Measurements from ENCODE around the gene TP53BP2.
A peak's percentile ranks its signal among the peaks of the same experiment; 100 is the strongest.
"Not testable (repeated sequence)": the region's sequence is repeated elsewhere in the genome, so short reads cannot be mapped to it uniquely, and the experiment has no call there.

The TP53BP2 gene

GRCh38 chr1:223828162-223828848 is 17.4 kb downstream of the TP53BP2 start:
- no peak for DNase-seq

- DNase-seq, result no peak
Measured at GRCh38 chr1:223827193-223827663, 18.5 kb downstream of the TP53BP2 start.

GRCh38 chr1:223825767-223826748 is 19.7 kb downstream of the TP53BP2 start:
- DNase-seq, result no peak

- no peak for DNase-seq
Measured at GRCh38 chr1:223824712-223825111, 21.0 kb downstream of the TP53BP2 start.

DNA sequence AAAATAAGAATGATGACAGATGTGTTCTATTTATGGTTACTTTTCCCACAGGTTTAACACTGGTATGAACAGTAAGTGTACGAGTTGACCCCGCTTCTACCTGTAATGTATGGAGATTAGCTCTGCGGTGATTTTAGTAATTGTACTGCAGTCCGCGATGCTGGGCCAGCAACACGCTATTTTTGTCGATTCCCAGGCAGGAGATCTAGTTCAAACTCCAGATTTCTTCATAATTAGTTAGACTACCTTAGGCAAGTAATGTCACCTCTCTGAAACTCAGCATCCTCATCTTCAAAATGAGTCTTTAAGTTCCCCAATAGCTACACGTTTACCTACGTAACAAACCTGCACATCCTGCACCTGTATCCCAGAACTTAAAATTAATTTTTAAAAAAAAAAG is 21.5 kb downstream of the TP53BP2 start:
- no peak for DNase-seq

DNA sequence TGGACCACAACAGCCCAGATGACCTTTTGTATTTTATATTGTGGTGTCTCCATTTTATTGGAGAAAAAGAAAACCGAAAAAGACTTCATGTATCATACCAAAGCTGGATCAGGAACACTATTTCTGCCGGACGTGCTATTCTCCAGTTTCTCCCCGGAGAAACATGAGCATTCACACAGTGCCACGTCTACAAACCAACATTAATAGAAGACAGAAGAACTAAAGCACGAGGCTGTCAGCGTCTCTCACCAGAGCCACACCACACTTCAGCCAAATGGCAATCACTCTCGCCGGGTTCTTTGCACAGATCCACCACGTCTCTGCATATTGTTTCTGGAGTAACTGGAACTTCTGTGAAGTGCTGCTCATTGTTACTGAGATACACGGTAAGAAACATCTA is 24.8 kb downstream of the TP53BP2 start:
- no peak for DNase-seq

DNA sequence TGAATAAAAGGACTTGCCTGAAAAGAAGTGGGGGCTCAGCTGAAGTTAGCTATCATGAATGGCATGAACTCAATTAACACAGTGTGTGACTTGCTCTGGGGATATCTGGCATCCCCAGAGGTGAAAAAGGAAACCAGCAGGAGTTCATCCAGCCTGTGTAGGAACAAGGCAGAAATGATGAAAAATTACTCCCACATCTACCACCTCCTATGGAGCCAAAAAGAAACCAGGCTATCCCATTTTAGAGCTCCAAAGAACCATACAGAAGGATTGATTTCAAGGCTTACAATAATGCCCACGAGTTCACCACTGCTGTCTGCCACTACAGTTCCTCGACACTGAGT is 25.3 kb downstream of the TP53BP2 start:
- DNase-seq, result no peak

DNA sequence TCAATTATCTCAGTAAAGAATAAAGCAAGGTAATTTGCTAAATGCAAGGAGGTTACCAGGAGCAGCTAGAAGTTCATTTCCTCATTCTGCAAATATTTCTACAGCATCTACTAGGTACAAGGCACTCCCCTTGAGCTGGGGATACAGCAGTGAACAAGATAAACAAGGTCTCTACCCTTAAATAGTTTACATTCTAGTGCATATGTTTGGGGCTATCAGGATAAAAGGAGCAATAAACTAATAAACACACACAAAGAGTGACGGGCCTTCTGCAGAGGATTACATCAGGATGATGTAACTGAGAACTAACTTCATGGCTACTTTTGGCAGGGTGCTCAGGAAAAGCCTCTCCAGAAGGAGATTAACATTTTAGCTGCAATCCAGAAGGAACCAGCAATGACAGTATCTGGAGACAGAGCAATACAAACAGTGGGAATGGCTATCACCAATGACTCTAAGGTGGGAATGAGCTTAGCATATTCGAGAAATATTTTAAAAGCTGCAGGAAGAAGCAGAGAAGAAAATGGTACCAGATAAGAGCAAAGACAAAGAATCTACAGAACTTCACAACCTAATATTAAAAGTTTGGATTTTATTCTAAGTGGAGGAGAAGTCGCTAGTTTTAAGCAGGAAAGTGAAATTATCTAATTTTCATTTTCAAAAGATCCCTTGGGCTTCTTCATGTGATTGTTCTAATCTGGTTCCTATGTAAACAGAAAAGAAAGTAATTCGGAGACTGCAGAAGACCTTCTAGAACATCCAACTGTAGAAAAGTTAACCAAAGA is 25.8 kb downstream of the TP53BP2 start:
- no peak for DNase-seq

DNA sequence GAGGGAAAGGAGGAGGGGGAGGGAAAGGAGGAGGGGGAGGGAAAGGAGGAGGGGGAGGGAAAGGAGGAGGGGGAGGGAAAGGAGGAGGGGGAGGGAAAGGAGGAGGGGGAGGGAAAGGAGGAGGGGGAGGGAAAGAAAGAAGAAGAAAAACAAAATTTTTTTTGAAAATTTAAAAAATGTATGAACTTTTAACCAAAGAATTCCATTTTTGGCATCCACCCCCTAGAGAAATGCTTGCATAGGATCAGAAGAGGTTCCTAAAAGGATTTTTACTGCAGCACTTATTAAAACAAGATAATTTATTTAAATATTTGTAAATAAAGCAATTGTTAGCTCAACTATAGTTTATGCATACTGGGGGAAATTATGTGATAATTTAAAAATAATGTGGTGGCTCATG is 28.5 kb downstream of the TP53BP2 start:
- DNase-seq, result not testable (repeated sequence)

DNA sequence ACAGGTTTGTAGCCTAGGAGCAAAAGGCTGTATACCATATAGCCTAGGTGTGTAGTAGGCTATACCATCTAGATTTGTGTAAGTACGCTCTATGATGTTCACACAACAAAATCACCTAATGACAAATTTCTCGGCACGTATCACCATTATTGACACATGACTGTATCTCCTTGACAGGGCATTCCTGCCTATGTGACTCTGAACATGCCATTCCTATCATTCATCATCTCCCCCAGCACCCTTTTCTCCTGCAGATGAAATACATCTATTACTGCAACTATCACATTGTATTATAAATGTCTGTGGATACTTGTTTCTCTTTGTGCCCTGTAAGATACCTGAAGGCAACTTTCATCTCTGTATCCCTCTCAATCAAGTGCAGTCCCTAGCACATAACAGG is 29.9 kb downstream of the TP53BP2 start:
- no peak for DNase-seq

DNA sequence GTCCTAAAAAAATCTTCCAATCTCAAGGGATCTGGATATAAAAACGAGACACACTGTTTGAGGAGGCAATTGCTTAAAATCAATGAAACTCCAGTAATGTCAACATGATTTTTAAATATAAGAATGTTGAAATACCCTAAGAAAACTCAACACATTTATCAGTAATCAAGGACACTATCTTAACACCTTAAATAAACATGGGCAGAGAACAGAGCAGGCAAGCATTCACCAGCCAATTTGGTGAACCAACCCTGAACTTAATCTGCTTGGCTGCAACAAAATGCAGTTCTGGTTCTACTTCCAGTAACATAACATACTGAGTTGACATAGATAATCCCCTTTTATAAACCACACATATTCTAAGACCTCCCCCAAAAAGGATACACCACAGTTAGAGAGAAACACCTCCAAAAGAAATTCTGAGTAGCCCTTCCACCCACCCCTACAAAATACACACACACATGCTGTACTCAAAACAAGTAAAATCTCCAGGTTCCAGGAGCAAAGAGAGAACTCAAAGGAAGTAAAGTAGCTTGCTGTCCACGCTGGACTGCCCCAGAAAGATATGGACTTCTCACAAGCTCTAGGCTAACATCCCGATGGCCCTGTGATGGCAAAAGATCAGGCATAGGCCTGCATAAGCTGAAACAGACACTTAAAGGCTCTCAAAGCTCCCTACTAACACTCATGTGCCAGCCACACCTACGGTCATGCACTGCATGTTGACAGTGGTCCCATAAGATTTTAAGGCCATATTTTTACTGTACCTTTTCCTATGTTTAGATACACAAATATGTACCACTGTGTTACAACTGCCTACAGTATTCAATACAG is 30.5 kb downstream of the TP53BP2 start:
- DNase-seq, result no peak

GRCh38 chr1:223813645-223814044 is 32.1 kb downstream of the TP53BP2 start:
- DNase-seq, result no peak

DNA sequence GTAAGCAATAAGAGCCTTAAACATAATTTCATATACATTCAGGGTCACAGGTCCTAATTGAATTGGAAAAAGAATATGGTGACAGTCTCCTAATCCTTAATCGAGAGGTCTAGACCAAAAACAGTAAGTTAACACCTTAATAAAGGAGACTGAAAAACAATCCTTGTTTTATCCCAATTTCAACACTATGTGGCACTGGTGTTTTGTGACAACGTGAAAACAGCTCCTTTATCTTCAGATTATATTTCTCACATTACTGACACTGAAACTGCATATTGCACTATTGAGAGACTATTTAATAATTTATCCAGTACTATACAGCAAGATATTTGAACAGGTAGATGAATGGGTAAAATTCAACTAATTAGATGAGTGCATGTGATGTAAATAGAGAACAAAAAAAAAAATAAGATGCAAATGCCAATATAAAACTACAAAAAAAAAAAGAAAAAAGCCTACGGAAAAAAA is 34.1 kb downstream of the TP53BP2 start:
- DNase-seq, result peak in 2 of 6 experiments; percentile 47 to 53

DNA sequence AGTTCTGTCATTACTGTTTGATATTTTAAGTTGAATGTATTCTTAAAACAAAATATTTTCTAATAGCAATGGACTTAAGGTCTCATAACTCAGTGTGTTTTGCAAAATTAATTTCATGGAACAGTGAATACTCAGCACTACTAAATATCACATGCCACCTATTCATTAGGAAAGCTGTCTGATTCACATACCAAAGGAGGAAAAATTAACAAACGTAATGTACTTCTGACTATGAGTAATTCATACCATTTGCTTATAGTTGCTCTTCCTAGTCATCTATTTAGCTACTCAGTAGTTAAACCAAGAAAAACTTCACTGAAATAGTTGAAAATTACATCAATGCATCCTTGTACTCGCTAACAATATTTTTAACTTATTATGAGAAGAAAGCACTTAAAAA is 35.2 kb downstream of the TP53BP2 start:
- DNase-seq, result no peak

- not testable (repeated sequence) for DNase-seq
Measured at GRCh38 chr1:223809905-223810304, 35.8 kb downstream of the TP53BP2 start.

GRCh38 chr1:223803211-223803610 is 42.5 kb downstream of the TP53BP2 start:
- no peak for DNase-seq

GRCh38 chr1:223802602-223803001 is 43.1 kb downstream of the TP53BP2 start:
- no peak for DNase-seq

- no peak for DNase-seq
Measured at GRCh38 chr1:223802032-223802431, 43.7 kb downstream of the TP53BP2 start.

- no peak for DNase-seq
Measured at GRCh38 chr1:223796210-223796609, 49.5 kb downstream of the TP53BP2 start.

GRCh38 chr1:223794136-223794880 is 51.4 kb downstream of the TP53BP2 start:
- no peak for DNase-seq

GRCh38 chr1:223793716-223794115 is 52.0 kb downstream of the TP53BP2 start:
- DNase-seq, result no peak

Measured in stimulated activated naive CD4-positive, alpha-beta T cell (primary cell).